Measurements from ENCODE around the gene TMEM9.
A peak's percentile ranks its signal among the peaks of the same experiment; 100 is the strongest.

The TMEM9 gene

GRCh38 chr1:201154389-201155165, at the start of gene TMEM9:
TMEM9 (minus strand) TSS chr1:201154474; CDS start chr1:201153923, 551 bp downstream.
- DNase-seq (ENCODE audit: low read depth in 2 of 2), result peak; percentile 95 to 99

- DNase-seq (ENCODE audit: low read depth in 2 of 2), result no peak
These were observed 44.3 kb upstream of the TMEM9 start for GRCh38 chr1:201198598-201198997.

- no peak for DNase-seq (ENCODE audit: low read depth in 2 of 2)
These were observed 39.8 kb upstream of the TMEM9 start for GRCh38 chr1:201194046-201194445.

GRCh38 chr1:201192261-201192788, 38.1 kb upstream of the TMEM9 start:
- DNase-seq (ENCODE audit: low read depth in 2 of 2), result no peak

- peak; percentile 30 to 44 for DNase-seq (ENCODE audit: low read depth in 2 of 2)
These were observed 37.5 kb upstream of the TMEM9 start for GRCh38 chr1:201191653-201192260.

GRCh38 chr1:201190624-201191051, 36.4 kb upstream of the TMEM9 start, which contains the start of gene IGFN1:
IGFN1 (plus strand) TSS chr1:201190824; CDS start chr1:201193294, 2,470 bp downstream.
- DNase-seq (ENCODE audit: low read depth in 2 of 2), result no peak

GRCh38 chr1:201190005-201190404, 35.7 kb upstream of the TMEM9 start:
- DNase-seq (ENCODE audit: low read depth in 2 of 2), result no peak

GRCh38 chr1:201189085-201189484, 34.8 kb upstream of the TMEM9 start:
- DNase-seq (ENCODE audit: low read depth in 2 of 2), result no peak

GRCh38 chr1:201186192-201186591, 31.9 kb upstream of the TMEM9 start:
- DNase-seq (ENCODE audit: low read depth in 2 of 2), result no peak

GRCh38 chr1:201185527-201186128, 31.4 kb upstream of the TMEM9 start:
- DNase-seq (ENCODE audit: low read depth in 2 of 2), result no peak

GRCh38 chr1:201185123-201185453, 30.8 kb upstream of the TMEM9 start:
- DNase-seq (ENCODE audit: low read depth in 2 of 2), result no peak

- no peak for DNase-seq (ENCODE audit: low read depth in 2 of 2)
These were observed 30.2 kb upstream of the TMEM9 start for GRCh38 chr1:201184307-201185122.

GRCh38 chr1:201183753-201184152, 29.5 kb upstream of the TMEM9 start:
- DNase-seq (ENCODE audit: low read depth in 2 of 2), result no peak

GRCh38 chr1:201183209-201183608, 28.9 kb upstream of the TMEM9 start:
- DNase-seq (ENCODE audit: low read depth in 2 of 2), result no peak

- DNase-seq (ENCODE audit: low read depth in 2 of 2), result no peak
These were observed 27.5 kb upstream of the TMEM9 start for GRCh38 chr1:201181726-201182125.

GRCh38 chr1:201181323-201181722, 27.0 kb upstream of the TMEM9 start:
- no peak for DNase-seq (ENCODE audit: low read depth in 2 of 2)

- no peak for DNase-seq (ENCODE audit: low read depth in 2 of 2)
These were observed 26.6 kb upstream of the TMEM9 start for GRCh38 chr1:201180901-201181300.

- no peak for DNase-seq (ENCODE audit: low read depth in 2 of 2)
These were observed 25.9 kb upstream of the TMEM9 start for GRCh38 chr1:201180141-201180540.

- DNase-seq (ENCODE audit: low read depth in 2 of 2), result no peak
These were observed 24.4 kb upstream of the TMEM9 start for GRCh38 chr1:201178718-201179117.

- DNase-seq (ENCODE audit: low read depth in 2 of 2), result no peak
These were observed 22.7 kb upstream of the TMEM9 start for GRCh38 chr1:201176940-201177339.

- no peak for DNase-seq (ENCODE audit: low read depth in 2 of 2)
These were observed 21.7 kb upstream of the TMEM9 start for GRCh38 chr1:201175820-201176500.
